ENCODE results near the gene TMEM200A. TPM values are rescaled to one million over a fixed set of nuclear protein-coding genes. Genes with fewer than 3 reads are reported as not detected.

The TMEM200A gene
- total and polyA plus RNA-seq, 11 donors: 0.15 to 1.9 (median 0.42) TPM; not detected in 6

GRCh38 chr6:130470766-130471165 is 104.9 kb downstream of the TMEM200A start:
- H3K27ac ChIP-seq: no peak overlapping the region
- H3K36me3 ChIP-seq: no peaks in the 10 kb centered on the region
- intact Hi-C loops (cut with DNase I): no loop called here
- WGBS, 4 donors: 50 to 55% (median 54%) methylated on average over 7 of the region's 7 CpGs
- TF ChIP-seq POLR2A (IDR thresholded peaks at IDR 0.05): no peak
- TF ChIP-seq, protein P1, sequence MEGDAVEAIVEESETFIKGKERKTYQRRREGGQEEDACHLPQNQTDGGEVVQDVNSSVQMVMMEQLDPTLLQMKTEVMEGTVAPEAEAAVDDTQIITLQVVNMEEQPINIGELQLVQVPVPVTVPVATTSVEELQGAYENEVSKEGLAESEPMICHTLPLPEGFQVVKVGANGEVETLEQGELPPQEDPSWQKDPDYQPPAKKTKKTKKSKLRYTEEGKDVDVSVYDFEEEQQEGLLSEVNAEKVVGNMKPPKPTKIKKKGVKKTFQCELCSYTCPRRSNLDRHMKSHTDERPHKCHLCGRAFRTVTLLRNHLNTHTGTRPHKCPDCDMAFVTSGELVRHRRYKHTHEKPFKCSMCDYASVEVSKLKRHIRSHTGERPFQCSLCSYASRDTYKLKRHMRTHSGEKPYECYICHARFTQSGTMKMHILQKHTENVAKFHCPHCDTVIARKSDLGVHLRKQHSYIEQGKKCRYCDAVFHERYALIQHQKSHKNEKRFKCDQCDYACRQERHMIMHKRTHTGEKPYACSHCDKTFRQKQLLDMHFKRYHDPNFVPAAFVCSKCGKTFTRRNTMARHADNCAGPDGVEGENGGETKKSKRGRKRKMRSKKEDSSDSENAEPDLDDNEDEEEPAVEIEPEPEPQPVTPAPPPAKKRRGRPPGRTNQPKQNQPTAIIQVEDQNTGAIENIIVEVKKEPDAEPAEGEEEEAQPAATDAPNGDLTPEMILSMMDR (IDR thresholded peaks at IDR 0.05): no peak
- DNase-seq (no peak), ATAC-seq (no peak)
- peaks cover 0 to 8% (median 2%) of the 10 kb centered on the region in 12 donors for H3K9me3 ChIP-seq
- H3K27me3 ChIP-seq: no peaks in the 10 kb centered on the region
- no peaks in the 10 kb centered on the region for H3K4me1 ChIP-seq
- H3K4me3 ChIP-seq: no peak overlapping the region

GRCh38 chr6:130473886-130474285 is 108.1 kb downstream of the TMEM200A start:
- TF ChIP-seq, protein P1 (IDR thresholded peaks at IDR 0.05): no peak
- TF ChIP-seq POLR2A (IDR thresholded peaks at IDR 0.05): no peak
- 76 to 82% (median 78%) methylated on average over 5 of the region's 5 CpGs for WGBS, 4 donors
- H3K9me3 ChIP-seq: peaks cover 0 to 8% (median 2%) of the 10 kb centered on the region in 12 donors
- H3K4me3 ChIP-seq: no peak overlapping the region
- intact Hi-C loops (cut with DNase I): no loop called here
- DNase-seq (no peak), ATAC-seq (no peak)
- no peaks in the 10 kb centered on the region for H3K4me1 ChIP-seq
- H3K27ac ChIP-seq: no peak overlapping the region
- H3K36me3 ChIP-seq: no peaks in the 10 kb centered on the region
- H3K27me3 ChIP-seq: no peaks in the 10 kb centered on the region

GRCh38 chr6:130482645-130483390 is 117.0 kb downstream of the TMEM200A start:
- DNase-seq (no peak), ATAC-seq (no peak)
- H3K36me3 ChIP-seq: no peaks in the 10 kb centered on the region
- H3K27me3 ChIP-seq: no peaks in the 10 kb centered on the region
- no peak overlapping the region for H3K4me3 ChIP-seq
- intact Hi-C loops (cut with DNase I): no loop called here
- WGBS, 4 donors: 81 to 91% (median 85%) methylated on average over 5 of the region's 5 CpGs
- TF ChIP-seq, protein P1 (IDR thresholded peaks at IDR 0.05): no peak
- TF ChIP-seq POLR2A (IDR thresholded peaks at IDR 0.05): no peak
- H3K27ac ChIP-seq: no peak overlapping the region
- no peaks in the 10 kb centered on the region for H3K4me1 ChIP-seq
- H3K9me3 ChIP-seq: no peaks in the 10 kb centered on the region

- DNase-seq: no peak
- Histone ChIP-seq H3K4me1 (no peaks in the 10 kb centered on the region), H3K27ac (no peak overlapping the region), H3K36me3 (no peaks in the 10 kb centered on the region), H3K4me3 (no peak overlapping the region), H3K27me3 (no peaks in the 10 kb centered on the region), H3K9me3 (no peaks in the 10 kb centered on the region)
- intact Hi-C loops (cut with DNase I): no loop called here
- WGBS, 4 donors: 66 to 91% (median 76%) methylated on average over 3 of the region's 3 CpGs
- TF ChIP-seq, protein P1 (IDR thresholded peaks at IDR 0.05): no peak
- TF ChIP-seq POLR2A (IDR thresholded peaks at IDR 0.05): no peak
- ATAC-seq: no peak
Measured at GRCh38 chr6:130485870-130486269, 120.1 kb downstream of the TMEM200A start.
